CD4-positive, CD25-positive, alpha-beta regulatory T cell (primary cell): ENCODE data around the gene SIGLEC6. TPM values are rescaled to one million over a fixed set of nuclear protein-coding genes. Genes with fewer than 3 reads are reported as not detected.

Experiments used
- ATAC-seq, 2 donors: fragments of 150-1000 bp; cut with Tn5 transposase; one replicate each; pipeline ENCODE4 v1.10.0; 2021; ENCODE audit warnings: low read depth in 2 of 2, moderate number of reproducible peaks in 2 of 2, moderate library complexity in 1 of 2
- DNase-seq, 3 donors: peaks; one replicate each; pipeline versions ENCODE4 v3.0.0 to v3.0.0-alpha.2; 2012 to 2022; ENCODE audit warnings: mixed read lengths in 1 of 3
- H3K27ac ChIP-seq: one replicate; pipeline ENCODE4 v1.7.0; 2013; ENCODE audit warnings: mild to moderate bottlenecking, low read length; ENCODE audit not compliant: insufficient read depth, poor library complexity, severe bottlenecking
- H3K27me3 ChIP-seq: one replicate; pipeline ENCODE4 v1.7.0; 2013; ENCODE audit warnings: low read length; ENCODE audit not compliant: control insufficient read depth, insufficient read depth
- H3K36me3 ChIP-seq: one replicate; pipeline ENCODE4 v1.7.0; 2013; ENCODE audit warnings: mild to moderate bottlenecking, low read length, moderate library complexity; ENCODE audit not compliant: control insufficient read depth, insufficient read depth
- H3K4me1 ChIP-seq: 2 replicates; pipeline ENCODE4 v1.7.0; 2013; ENCODE audit warnings: mild to moderate bottlenecking, low read length; ENCODE audit not compliant: insufficient read depth, control insufficient read depth, poor library complexity, severe bottlenecking
- H3K4me3 ChIP-seq: one replicate; pipeline ENCODE4 v1.7.0; 2013; ENCODE audit warnings: low read depth, mild to moderate bottlenecking, low read length, moderate library complexity
- H3K9me3 ChIP-seq, 2 experiments: 1 replicate in 1 of 2; 2 replicates in 1 of 2; pipeline ENCODE4 v1.7.0; 2013; ENCODE audit warnings: low read length in 2 of 2, mild to moderate bottlenecking in 1 of 2, moderate library complexity in 1 of 2; ENCODE audit not compliant: control insufficient read depth in 2 of 2
- H3K27ac Mint-ChIP-seq, 3 donors: one replicate each; pipeline ENCODE4 v1.8.0; 2020 to 2022; ENCODE audit warnings: mild to moderate bottlenecking in 3 of 3, mixed read lengths in 3 of 3, moderate library complexity in 2 of 3
- H3K27me3 Mint-ChIP-seq: one replicate; pipeline ENCODE4 v1.8.0; 2022; ENCODE audit warnings: mild to moderate bottlenecking, mixed read lengths
- H3K36me3 Mint-ChIP-seq: one replicate; pipeline ENCODE4 v1.8.0; 2020; ENCODE audit warnings: mixed read lengths
- H3K4me1 Mint-ChIP-seq, 4 donors: one replicate each; pipeline ENCODE4 v1.8.0; 2020 to 2022; ENCODE audit warnings: mixed read lengths in 4 of 4, mild to moderate bottlenecking in 1 of 4
- H3K4me3 Mint-ChIP-seq, 4 donors: one replicate each; pipeline ENCODE4 v1.8.0; 2020 to 2022; ENCODE audit warnings: mild to moderate bottlenecking in 4 of 4, mixed read lengths in 4 of 4, moderate library complexity in 3 of 4
- H3K9me3 Mint-ChIP-seq, 7 donors: one replicate each; pipeline ENCODE4 v1.8.0; 2020 to 2022; ENCODE audit warnings: mixed read lengths in 7 of 7, mild to moderate bottlenecking in 3 of 7, moderate library complexity in 2 of 7
- polyA plus RNA-seq, 4 donors: library from polyadenylated mRNA; unstranded; fragments of 300-500 nt; fragmentation: Illumina TruSeq; gene quantifications; one replicate each; pipeline ENCODE4 v1.2.3, GENCODE V29; 2021
- total RNA-seq: library from RNA; stranded (reverse); gene quantifications from one replicate; pipeline ENCODE4 v1.2.3, GENCODE V29; 2022

SIGLEC6 gene
- total and polyA plus RNA-seq, 5 donors from 2014 or later, result not detected

DNA sequence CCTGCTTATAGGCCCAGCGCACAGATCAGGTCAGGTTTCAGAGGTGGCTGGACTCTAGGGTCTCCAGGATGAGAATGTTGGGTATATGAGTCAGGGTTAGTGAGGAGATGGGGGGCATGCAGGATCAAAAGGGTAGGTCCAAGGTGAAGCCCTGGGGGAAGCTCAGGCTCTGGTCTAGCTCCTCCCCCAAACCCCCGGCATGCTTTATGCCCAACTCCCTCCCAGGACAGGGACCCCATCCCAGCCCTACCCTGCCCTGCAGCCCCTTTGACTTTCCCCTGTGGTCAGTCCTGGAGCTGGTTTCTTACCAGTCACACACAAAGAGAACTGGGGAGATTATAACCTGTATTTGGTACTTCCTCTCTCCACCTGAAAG lies 62.9 kb downstream of the SIGLEC6 start:
- ATAC-seq (no peak), DNase-seq (no peak)
- Mint-ChIP-seq H3K4me3 (no peak overlapping the region), H3K27ac (no peak overlapping the region), H3K4me1 (peaks cover 0 to 5% (median 2%) of the 10 kb centered on the region in 4 donors), H3K9me3 (no peaks in the 10 kb centered on the region), H3K36me3 (no peaks in the 10 kb centered on the region), H3K27me3 (peaks cover 38% of the 10 kb centered on the region)
- Histone ChIP-seq H3K36me3 (no peaks in the 10 kb centered on the region), H3K4me1 (no peaks in the 10 kb centered on the region), H3K27me3 (peaks cover 9% of the 10 kb centered on the region), H3K27ac (no peak overlapping the region), H3K9me3 (no peaks in the 10 kb centered on the region), H3K4me3 (no peak overlapping the region)

DNA sequence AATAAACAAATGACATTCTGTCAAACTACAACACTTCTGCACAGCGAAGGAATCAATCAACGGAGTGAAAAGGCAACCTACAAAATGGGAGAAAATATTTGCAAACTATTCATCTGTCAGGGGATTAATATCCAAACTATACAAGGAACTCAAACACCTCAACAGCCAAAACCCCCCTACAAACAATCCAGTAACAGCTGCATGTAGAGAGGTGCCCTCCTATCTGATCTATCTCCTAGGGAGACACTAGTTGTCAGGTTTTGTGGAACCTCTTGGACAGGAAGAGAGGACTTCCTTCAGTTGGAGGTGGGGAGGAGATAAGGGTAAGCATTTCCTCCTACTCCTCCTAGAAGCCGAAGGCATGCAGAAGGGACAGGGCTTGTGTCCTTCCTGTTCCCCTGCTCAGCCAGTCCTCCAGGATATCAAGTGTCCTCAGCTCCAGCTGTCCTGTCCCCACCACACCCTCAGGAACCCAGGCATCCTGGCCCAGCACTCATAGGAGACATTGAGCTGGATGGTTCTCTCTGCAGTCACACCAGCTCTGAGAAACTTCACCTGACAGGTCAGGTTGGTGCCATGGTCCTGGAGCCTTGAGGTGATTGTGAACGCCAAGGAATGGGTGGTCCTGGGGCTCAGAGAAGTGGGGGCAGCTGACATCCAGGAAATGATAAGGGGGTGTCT lies 63.5 kb downstream of the SIGLEC6 start:
- DNase-seq (no peak), ATAC-seq (no peak)
- Histone ChIP-seq H3K27ac (no peak overlapping the region), H3K27me3 (peaks cover 9% of the 10 kb centered on the region), H3K9me3 (no peaks in the 10 kb centered on the region), H3K4me1 (no peaks in the 10 kb centered on the region), H3K4me3 (no peak overlapping the region), H3K36me3 (no peaks in the 10 kb centered on the region)
- Mint-ChIP-seq H3K27me3 (peaks cover 37% of the 10 kb centered on the region), H3K27ac (no peak overlapping the region), H3K9me3 (no peaks in the 10 kb centered on the region), H3K36me3 (no peaks in the 10 kb centered on the region), H3K4me3 (no peak overlapping the region), H3K4me1 (peaks cover 0 to 5% (median 2%) of the 10 kb centered on the region in 4 donors)

Other genes with a start within 250 kb of the SIGLEC6 start
- not detected for gene IGLON5, start 220.0 kb downstream of the SIGLEC6 start, total RNA-seq
- not detected for gene IGLON5, start 220.0 kb downstream of the SIGLEC6 start, polyA plus RNA-seq
- 0.27 TPM for gene VSIG10L, start 189.5 kb downstream of the SIGLEC6 start, total RNA-seq
- gene VSIG10L, start 189.5 kb downstream of the SIGLEC6 start, polyA plus RNA-seq, result under 1 TPM in 2 of 4 donors, not detected in 2; 0.15 to 0.37 TPM
- gene ETFB, start 165.3 kb downstream of the SIGLEC6 start, total RNA-seq, result 41.7 TPM
- gene ETFB, start 165.3 kb downstream of the SIGLEC6 start, polyA plus RNA-seq, result 100 to 1,000 TPM in 1 of 4 donors, 10 to 100 TPM in 3; 68.8 to 113 (median 79.5) TPM
- not detected for gene CLDND2, start 162.7 kb downstream of the SIGLEC6 start, total RNA-seq
- under 1 TPM in 1 of 4 donors, not detected in 3; 0.41 TPM for gene CLDND2, start 162.7 kb downstream of the SIGLEC6 start, polyA plus RNA-seq
- gene NKG7, start 159.0 kb downstream of the SIGLEC6 start, total RNA-seq, result 1.8 TPM
- gene NKG7, start 159.0 kb downstream of the SIGLEC6 start, polyA plus RNA-seq, result 10 to 100 TPM in 1 of 4 donors, 1 to 10 TPM in 3; 2.7 to 12.2 (median 4.5) TPM
- gene LIM2, start 143.7 kb downstream of the SIGLEC6 start, total RNA-seq, result not detected
- not detected for gene LIM2, start 143.7 kb downstream of the SIGLEC6 start, polyA plus RNA-seq
- not detected for gene C19orf84, start 141.1 kb downstream of the SIGLEC6 start, total RNA-seq
- not detected for gene C19orf84, start 141.1 kb downstream of the SIGLEC6 start, polyA plus RNA-seq
- gene SIGLEC10, start 114.0 kb downstream of the SIGLEC6 start, total RNA-seq, result 0.25 TPM
- gene SIGLEC10, start 114.0 kb downstream of the SIGLEC6 start, polyA plus RNA-seq, result under 1 TPM in 3 of 4 donors, not detected in 1; 0.15 to 0.37 (median 0.30) TPM
- not detected for gene SIGLEC8, start 73.2 kb downstream of the SIGLEC6 start, total RNA-seq
- not detected for gene SIGLEC8, start 73.2 kb downstream of the SIGLEC6 start, polyA plus RNA-seq
- not detected for gene CEACAM18, start 53.1 kb downstream of the SIGLEC6 start, total RNA-seq
- not detected for gene CEACAM18, start 53.1 kb downstream of the SIGLEC6 start, polyA plus RNA-seq
- not detected for gene SIGLEC12, start 29.9 kb downstream of the SIGLEC6 start, total RNA-seq
- 1 to 10 TPM in 1 of 4 donors, under 1 TPM in 1, not detected in 2; 0.57 to 1.3 TPM for gene SIGLEC12, start 29.9 kb downstream of the SIGLEC6 start, polyA plus RNA-seq
- gene ZNF175, start 39.6 kb upstream of the SIGLEC6 start, total RNA-seq, result 5.2 TPM
- 1 to 10 TPM in 3 of 4 donors, under 1 TPM in 1; 0.88 to 3.8 (median 2.5) TPM for gene ZNF175, start 39.6 kb upstream of the SIGLEC6 start, polyA plus RNA-seq
- not detected for gene SIGLEC5, start 98.7 kb upstream of the SIGLEC6 start, total RNA-seq
- under 1 TPM in 1 of 4 donors, not detected in 3; 0.16 TPM for gene SIGLEC5, start 98.7 kb upstream of the SIGLEC6 start, polyA plus RNA-seq
- gene SIGLEC14, start 115.2 kb upstream of the SIGLEC6 start, total RNA-seq, result not detected
- gene SIGLEC14, start 115.2 kb upstream of the SIGLEC6 start, polyA plus RNA-seq, result under 1 TPM in 2 of 4 donors, not detected in 2; 0.08 to 0.18 TPM
- gene SPACA6, start 161.7 kb upstream of the SIGLEC6 start, total RNA-seq, result 4.4 TPM
- 1 to 10 TPM in 3 of 4 donors, under 1 TPM in 1; 0.98 to 5.6 (median 1.6) TPM for gene SPACA6, start 161.7 kb upstream of the SIGLEC6 start, polyA plus RNA-seq
- 0.86 TPM for gene HAS1, start 192.3 kb upstream of the SIGLEC6 start, total RNA-seq
- not detected for gene HAS1, start 192.3 kb upstream of the SIGLEC6 start, polyA plus RNA-seq
- not detected for gene FPR1, start 220.2 kb upstream of the SIGLEC6 start, total RNA-seq
- 1 to 10 TPM in 1 of 4 donors, under 1 TPM in 1, not detected in 2; 0.26 to 1.1 TPM for gene FPR1, start 220.2 kb upstream of the SIGLEC6 start, polyA plus RNA-seq
- not detected for gene FPR2, start 229.5 kb upstream of the SIGLEC6 start, total RNA-seq
- gene FPR2, start 229.5 kb upstream of the SIGLEC6 start, polyA plus RNA-seq, result not detected